GM18526 (cell line): ENCODE data around the gene ADO.

Experiments used
- POLR2A ChIP-seq: IDR thresholded peaks from 3 replicates; pipeline ENCODE4 v1.6.1; 2011; ENCODE audit not compliant: insufficient read length; ENCODE audit errors: extremely low read depth

ADO gene

GRCh38 chr10:62826273-62826672, 21.8 kb downstream of the ADO start:
- no peak for TF ChIP-seq POLR2A

GRCh38 chr10:62829622-62830021, 25.1 kb downstream of the ADO start:
- TF ChIP-seq POLR2A: no peak

- TF ChIP-seq POLR2A: no peak
Observed at GRCh38 chr10:62830679-62831078, 26.2 kb downstream of the ADO start.

- TF ChIP-seq POLR2A: no peak
Observed at GRCh38 chr10:62831346-62831745, 26.8 kb downstream of the ADO start.

GRCh38 chr10:62839590-62839989, 35.1 kb downstream of the ADO start:
- TF ChIP-seq POLR2A: no peak

- no peak for TF ChIP-seq POLR2A
Observed at GRCh38 chr10:62842983-62843382, 38.5 kb downstream of the ADO start.

GRCh38 chr10:62843600-62843999, 39.1 kb downstream of the ADO start:
- TF ChIP-seq POLR2A: no peak

- no peak for TF ChIP-seq POLR2A
Observed at GRCh38 chr10:62844280-62845011, 39.9 kb downstream of the ADO start.

GRCh38 chr10:62847433-62847832, 42.9 kb downstream of the ADO start:
- no peak for TF ChIP-seq POLR2A

GRCh38 chr10:62850646-62851045, 46.1 kb downstream of the ADO start:
- no peak for TF ChIP-seq POLR2A

- no peak for TF ChIP-seq POLR2A
Observed at GRCh38 chr10:62851442-62851841, 46.9 kb downstream of the ADO start.

- no peak for TF ChIP-seq POLR2A
Observed at GRCh38 chr10:62852961-62853702, 48.6 kb downstream of the ADO start.

GRCh38 chr10:62853710-62854109, 49.2 kb downstream of the ADO start:
- no peak for TF ChIP-seq POLR2A

- no peak for TF ChIP-seq POLR2A
Observed at GRCh38 chr10:62856021-62856420, 51.5 kb downstream of the ADO start.
